GM12878 (cell line): Measurements from ENCODE around the gene FAM222A. TPM values are rescaled to one million over a fixed set of nuclear protein-coding genes. Genes with fewer than 3 reads are reported as not detected.

Experiments used
- ATAC-seq: fragments of 200-7000 bp; cut with Tn5 transposase; 3 replicates; pipeline ENCODE4 v1.9.1; 2020; ENCODE audit warnings: mild to moderate bottlenecking, moderate library complexity
- BruUV-seq: library from RNA; stranded (reverse); fragments of 400-500 nt; replicated peaks from 2 replicates; lab custom pipeline; 2021; lab: Mats Ljungman, UMichigan
- CTCF ChIA-PET: fragments of 300-600 bp; sonication (Branson Sonifier 250); formaldehyde crosslinking; extraction: SDS; loops from one replicate; lab custom pipeline; 2021; ENCODE audit warnings: inconsistent platforms; lab: Yijun Ruan, JAX
- POLR2A ChIA-PET: fragments of 350-600 bp; formaldehyde crosslinking; extraction: SDS; loops from one replicate; lab custom pipeline; 2021; ENCODE audit warnings: inconsistent platforms; lab: Charles Lee
- RAD21 ChIA-PET: fragments of 300-600 bp; sonication (Branson Sonifier 250); formaldehyde crosslinking; loops from one replicate; lab custom pipeline; 2023; ENCODE audit warnings: antibody characterized with exemption; ENCODE audit not compliant: unreplicated experiment; lab: Charles Lee
- SMC1A ChIA-PET: fragments of 300-600 bp; sonication (Branson Sonifier 250); formaldehyde crosslinking; loops from one replicate; lab custom pipeline; 2023; ENCODE audit not compliant: unreplicated experiment, uncharacterized antibody; lab: Charles Lee
- DNase-seq: peaks from one replicate; pipeline ENCODE4 v3.0.0-alpha.2; 2011; ENCODE audit warnings: low read depth, low spot score
- FAIRE-seq: peaks from 3 replicates; lab custom pipeline; 2011; peaks lifted over from hg19 to GRCh38; lab: Jason Lieb, UNC
- H2AFZ ChIP-seq: 2 replicates; pipeline ENCODE4 v1.6.0; 2011; ENCODE audit warnings: low read depth, low read length, control low read depth; ENCODE audit not compliant: control insufficient read depth
- H3K27ac ChIP-seq: 2 replicates; pipeline ENCODE4 v1.5.1; 2011; ENCODE audit warnings: control low read depth; ENCODE audit not compliant: control insufficient read depth, insufficient read depth
- H3K27me3 ChIP-seq, 2 experiments: replicated peaks in 1 of 2; 2 replicates each; pipeline versions ENCODE4 v1.6.0 to v1.6.1; 2011; ENCODE audit warnings: low read length in 1 of 2; ENCODE audit not compliant: control insufficient read depth in 2 of 2, insufficient read depth in 2 of 2
- H3K36me3 ChIP-seq, 2 experiments: 2 replicates each; pipeline ENCODE4 v1.5.1; 2011; ENCODE audit warnings: low read length in 1 of 2; ENCODE audit not compliant: control insufficient read depth in 2 of 2, insufficient read depth in 2 of 2
- H3K4me1 ChIP-seq: 2 replicates; pipeline ENCODE4 v1.6.1; 2011; ENCODE audit warnings: mild to moderate bottlenecking, low read length, moderate library complexity, mixed read lengths; ENCODE audit not compliant: control insufficient read depth, insufficient read depth
- H3K4me2 ChIP-seq: 2 replicates; pipeline ENCODE4 v1.6.0; 2011; ENCODE audit warnings: control low read depth; ENCODE audit not compliant: control insufficient read depth, insufficient read depth
- H3K4me3 ChIP-seq: fragments of 200-600 bp; sonication (generic); 2 replicates; pipeline ENCODE4 v1.5.1; 2016
- H3K79me2 ChIP-seq: 2 replicates; pipeline ENCODE4 v1.6.0; 2011; ENCODE audit warnings: low read length; ENCODE audit not compliant: control insufficient read depth, insufficient read depth
- H3K9ac ChIP-seq: 2 replicates; pipeline ENCODE4 v1.8.0; 2011; ENCODE audit warnings: low read length, control low read depth, mixed read lengths; ENCODE audit not compliant: control insufficient read depth, insufficient read depth
- H3K9me3 ChIP-seq: replicated peaks from 3 replicates; pipeline ENCODE4 v1.5.1; 2011; ENCODE audit warnings: mild to moderate bottlenecking, low read length; ENCODE audit not compliant: control insufficient read depth, insufficient read depth
- H4K20me1 ChIP-seq: 2 replicates; pipeline ENCODE4 v1.6.0; 2011; ENCODE audit not compliant: control insufficient read depth, insufficient read depth
- CBX5 ChIP-seq: sonication (generic); IDR thresholded peaks from 2 replicates; pipeline ENCODE4 v1.6.1; 2016; ENCODE audit warnings: low read depth, moderate library complexity, mild to moderate bottlenecking, inconsistent platforms
- CREM ChIP-seq: IDR thresholded peaks from 2 replicates; pipeline ENCODE4 v1.6.1; 2014; ENCODE audit warnings: antibody characterized with exemption, low read depth
- EED ChIP-seq: sonication (generic); IDR thresholded peaks from 2 replicates; pipeline ENCODE4 v1.6.1; 2016; ENCODE audit warnings: antibody characterized with exemption, low read depth
- EP300 ChIP-seq, 2 experiments: fragments of 150-350 bp in 1 of 2; IDR thresholded peaks; 2 replicates each; pipeline ENCODE4 v1.6.1; 2011 to 2012; ENCODE audit warnings: low read depth in 2 of 2, low read length in 2 of 2, borderline replicate concordance in 1 of 2, improper control_type of control experiment in 1 of 2, inconsistent platforms in 1 of 2; ENCODE audit not compliant: control insufficient read depth in 1 of 2
- EZH2 ChIP-seq: IDR thresholded peaks from 2 replicates; pipeline ENCODE4 v1.6.1; 2012; ENCODE audit warnings: low read depth, mild to moderate bottlenecking, control low read depth, inconsistent platforms, low read length, borderline replicate concordance; ENCODE audit not compliant: control insufficient read depth
- LARP7 ChIP-seq: fragments of 450-650 bp; IDR thresholded peaks from 2 replicates; pipeline ENCODE4 v1.6.1; 2017; ENCODE audit warnings: mild to moderate bottlenecking
- NRF1 ChIP-seq: conservative IDR thresholded peaks from 2 replicates; pipeline ENCODE4 v1.6.1; 2011; ENCODE audit warnings: mild to moderate bottlenecking, low read depth, low read length, improper control_type of control experiment
- RAD21 ChIP-seq: IDR thresholded peaks from 2 replicates; pipeline ENCODE4 v1.6.1; 2011; ENCODE audit warnings: mild to moderate bottlenecking, low read depth, low read length, moderate library complexity; ENCODE audit not compliant: insufficient read depth
- SMC3 ChIP-seq: IDR thresholded peaks from 2 replicates; pipeline ENCODE4 v1.6.1; 2011; ENCODE audit warnings: low read length, improper control_type of control experiment, borderline replicate concordance
- SPI1 ChIP-seq: IDR thresholded peaks from 2 replicates; pipeline ENCODE4 v1.6.1; 2011; ENCODE audit warnings: low read depth, mild to moderate bottlenecking, low read length, moderate library complexity, borderline replicate concordance; ENCODE audit not compliant: insufficient read depth
- TCF12 ChIP-seq: IDR thresholded peaks from 2 replicates; pipeline ENCODE4 v1.6.1; 2011; ENCODE audit warnings: low read depth, mild to moderate bottlenecking, low read length
- YBX1 ChIP-seq: fragments of 450-650 bp; IDR thresholded peaks from 2 replicates; pipeline ENCODE4 v1.6.1; 2016; ENCODE audit warnings: antibody characterized with exemption
- ZBED1 ChIP-seq: IDR thresholded peaks from 2 replicates; pipeline ENCODE4 v1.6.1; 2016; ENCODE audit warnings: borderline replicate concordance
- WGBS: methylation state at CpG from one replicate; pipeline ENCODE4 v1.1.6; 2016; ENCODE audit warnings: low lambda C conversion rate; ENCODE audit not compliant: insufficient replicate concordance, insufficient coverage; ENCODE audit errors: missing lambda C conversion rate; 5-methylcytosine and 5-hydroxymethylcytosine counted together
- in situ Hi-C: fragments of 300-500 bp; cut with MboI; formaldehyde crosslinking; loops from 9 replicates; pipeline ENCODE4 v1.14.3; 2018; ENCODE audit warnings: mixed read lengths
- intact Hi-C: fragments of 100-400 bp; cut with micrococcal nuclease; formaldehyde crosslinking; loops from one replicate; pipeline ENCODE4 v1.14.2; 2022; ENCODE audit not compliant: unreplicated experiment
- polyA plus RNA-seq, 11 experiments: library from polyadenylated mRNA; depleted of rRNA in 4 of 11; unstranded in 6 of 11; stranded (reverse) in 5 of 11; fragments of >200 nt; fragmentation: Nextera tagmentation in 4 of 11; fragmentation: Illumina TruSeq in 1 of 11; extraction: Ambion mirVana in 4 of 11; extraction: Trizol in 1 of 11; gene quantifications; 1 replicate in 1 of 11; 2 replicates in 10 of 11; pipeline versions ENCODE4 v1.2.1 to v1.2.3, GENCODE V29; 2011 to 2016; ENCODE audit warnings: inconsistent platforms in 2 of 11, missing spikeins in 2 of 11, low read depth in 1 of 11
- total RNA-seq, 4 experiments: library from RNA; depleted of rRNA in 3 of 4; stranded (reverse); fragments of >200 nt in 3 of 4; fragmentation: Illumina TruSeq in 1 of 4; extraction: Trizol in 1 of 4; gene quantifications; 2 replicates each; pipeline versions ENCODE4 v1.2.1 to v1.2.3, GENCODE V29; 2013 to 2021
- TF ChIP-seq, protein P1 (sequence below): IDR thresholded peaks from 2 replicates; pipeline ENCODE4 v1.6.1; 2012; ENCODE audit warnings: low read depth, low read length, improper control_type of control experiment
- TF ChIP-seq, protein P2 (sequence below): fragments of 450-650 bp; IDR thresholded peaks from 2 replicates; pipeline ENCODE4 v1.6.1; 2016; ENCODE audit warnings: mild to moderate bottlenecking
- TF ChIP-seq, protein P3 (sequence below): fragments of 450-650 bp; IDR thresholded peaks from 2 replicates; pipeline ENCODE4 v1.6.1; 2017; ENCODE audit warnings: mild to moderate bottlenecking
- TF ChIP-seq, protein P4 (sequence below): IDR thresholded peaks from 2 replicates; pipeline ENCODE4 v1.6.1; 2012; ENCODE audit warnings: low read depth, low read length, improper control_type of control experiment
- TF ChIP-seq, protein P5 (sequence below): fragments of 450-650 bp; IDR thresholded peaks from 2 replicates; pipeline ENCODE4 v1.6.1; 2017; ENCODE audit warnings: low read depth, mild to moderate bottlenecking, moderate library complexity

FAM222A gene
- total and polyA plus RNA-seq, 10 of the 15 experiments (the other 5 are each of a cell fraction or from before 2014, with no cell fraction given) = 0.04 to 0.49 (median 0.14) TPM; not detected in 3

DNA sequence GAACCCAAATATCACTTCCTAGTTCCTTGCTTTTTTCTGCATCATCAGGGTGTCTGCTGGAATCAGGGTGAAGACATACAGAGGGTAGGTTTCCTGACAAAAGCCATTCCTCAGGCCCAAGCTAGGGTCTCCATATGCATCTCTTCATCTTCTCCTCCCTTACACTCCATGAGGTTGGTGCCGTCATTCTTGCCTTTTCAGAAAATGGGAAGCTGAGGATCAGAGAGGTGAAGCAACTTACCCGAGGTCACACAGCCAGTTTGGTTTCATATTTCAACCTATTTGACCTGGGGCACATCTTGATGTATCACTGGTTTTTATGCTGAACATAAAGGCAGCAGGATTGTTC, 7.3 kb upstream of the FAM222A start:
- DNase-seq (no peak), ATAC-seq (no peak), FAIRE-seq (no peak)
- intact Hi-C loops (no loop called here), in situ Hi-C loops (no loop called here)
- TF ChIP-seq SMC3 = no peak
- TF ChIP-seq LARP7 = no peak
- TF ChIP-seq, protein P1, sequence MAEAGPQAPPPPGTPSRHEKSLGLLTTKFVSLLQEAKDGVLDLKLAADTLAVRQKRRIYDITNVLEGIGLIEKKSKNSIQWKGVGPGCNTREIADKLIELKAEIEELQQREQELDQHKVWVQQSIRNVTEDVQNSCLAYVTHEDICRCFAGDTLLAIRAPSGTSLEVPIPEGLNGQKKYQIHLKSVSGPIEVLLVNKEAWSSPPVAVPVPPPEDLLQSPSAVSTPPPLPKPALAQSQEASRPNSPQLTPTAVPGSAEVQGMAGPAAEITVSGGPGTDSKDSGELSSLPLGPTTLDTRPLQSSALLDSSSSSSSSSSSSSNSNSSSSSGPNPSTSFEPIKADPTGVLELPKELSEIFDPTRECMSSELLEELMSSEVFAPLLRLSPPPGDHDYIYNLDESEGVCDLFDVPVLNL = no peak
- TF ChIP-seq, protein P2, sequence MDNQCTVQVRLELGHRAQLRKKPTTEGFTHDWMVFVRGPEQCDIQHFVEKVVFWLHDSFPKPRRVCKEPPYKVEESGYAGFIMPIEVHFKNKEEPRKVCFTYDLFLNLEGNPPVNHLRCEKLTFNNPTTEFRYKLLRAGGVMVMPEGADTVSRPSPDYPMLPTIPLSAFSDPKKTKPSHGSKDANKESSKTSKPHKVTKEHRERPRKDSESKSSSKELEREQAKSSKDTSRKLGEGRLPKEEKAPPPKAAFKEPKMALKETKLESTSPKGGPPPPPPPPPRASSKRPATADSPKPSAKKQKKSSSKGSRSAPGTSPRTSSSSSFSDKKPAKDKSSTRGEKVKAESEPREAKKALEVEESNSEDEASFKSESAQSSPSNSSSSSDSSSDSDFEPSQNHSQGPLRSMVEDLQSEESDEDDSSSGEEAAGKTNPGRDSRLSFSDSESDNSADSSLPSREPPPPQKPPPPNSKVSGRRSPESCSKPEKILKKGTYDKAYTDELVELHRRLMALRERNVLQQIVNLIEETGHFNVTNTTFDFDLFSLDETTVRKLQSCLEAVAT = no peak
- no peak for TF ChIP-seq EZH2
- TF ChIP-seq, protein P3, sequence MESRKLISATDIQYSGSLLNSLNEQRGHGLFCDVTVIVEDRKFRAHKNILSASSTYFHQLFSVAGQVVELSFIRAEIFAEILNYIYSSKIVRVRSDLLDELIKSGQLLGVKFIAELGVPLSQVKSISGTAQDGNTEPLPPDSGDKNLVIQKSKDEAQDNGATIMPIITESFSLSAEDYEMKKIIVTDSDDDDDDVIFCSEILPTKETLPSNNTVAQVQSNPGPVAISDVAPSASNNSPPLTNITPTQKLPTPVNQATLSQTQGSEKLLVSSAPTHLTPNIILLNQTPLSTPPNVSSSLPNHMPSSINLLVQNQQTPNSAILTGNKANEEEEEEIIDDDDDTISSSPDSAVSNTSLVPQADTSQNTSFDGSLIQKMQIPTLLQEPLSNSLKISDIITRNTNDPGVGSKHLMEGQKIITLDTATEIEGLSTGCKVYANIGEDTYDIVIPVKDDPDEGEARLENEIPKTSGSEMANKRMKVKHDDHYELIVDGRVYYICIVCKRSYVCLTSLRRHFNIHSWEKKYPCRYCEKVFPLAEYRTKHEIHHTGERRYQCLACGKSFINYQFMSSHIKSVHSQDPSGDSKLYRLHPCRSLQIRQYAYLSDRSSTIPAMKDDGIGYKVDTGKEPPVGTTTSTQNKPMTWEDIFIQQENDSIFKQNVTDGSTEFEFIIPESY = no peak
- TF ChIP-seq EED = no peak
- TF ChIP-seq EP300 (IDR thresholded peaks at IDR 0.05; ENCODE audit: borderline replicate concordance in 1 of 2, control insufficient read depth in 1 of 2, low read depth in 2 of 2, low read length in 2 of 2) = no peak
- TF ChIP-seq TCF12 = no peak
- TF ChIP-seq, protein P4, sequence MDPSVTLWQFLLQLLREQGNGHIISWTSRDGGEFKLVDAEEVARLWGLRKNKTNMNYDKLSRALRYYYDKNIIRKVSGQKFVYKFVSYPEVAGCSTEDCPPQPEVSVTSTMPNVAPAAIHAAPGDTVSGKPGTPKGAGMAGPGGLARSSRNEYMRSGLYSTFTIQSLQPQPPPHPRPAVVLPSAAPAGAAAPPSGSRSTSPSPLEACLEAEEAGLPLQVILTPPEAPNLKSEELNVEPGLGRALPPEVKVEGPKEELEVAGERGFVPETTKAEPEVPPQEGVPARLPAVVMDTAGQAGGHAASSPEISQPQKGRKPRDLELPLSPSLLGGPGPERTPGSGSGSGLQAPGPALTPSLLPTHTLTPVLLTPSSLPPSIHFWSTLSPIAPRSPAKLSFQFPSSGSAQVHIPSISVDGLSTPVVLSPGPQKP = no peak
- TF ChIP-seq RAD21 = no peak
- no peak for TF ChIP-seq SPI1
- no peak for TF ChIP-seq CREM
- TF ChIP-seq, protein P5, sequence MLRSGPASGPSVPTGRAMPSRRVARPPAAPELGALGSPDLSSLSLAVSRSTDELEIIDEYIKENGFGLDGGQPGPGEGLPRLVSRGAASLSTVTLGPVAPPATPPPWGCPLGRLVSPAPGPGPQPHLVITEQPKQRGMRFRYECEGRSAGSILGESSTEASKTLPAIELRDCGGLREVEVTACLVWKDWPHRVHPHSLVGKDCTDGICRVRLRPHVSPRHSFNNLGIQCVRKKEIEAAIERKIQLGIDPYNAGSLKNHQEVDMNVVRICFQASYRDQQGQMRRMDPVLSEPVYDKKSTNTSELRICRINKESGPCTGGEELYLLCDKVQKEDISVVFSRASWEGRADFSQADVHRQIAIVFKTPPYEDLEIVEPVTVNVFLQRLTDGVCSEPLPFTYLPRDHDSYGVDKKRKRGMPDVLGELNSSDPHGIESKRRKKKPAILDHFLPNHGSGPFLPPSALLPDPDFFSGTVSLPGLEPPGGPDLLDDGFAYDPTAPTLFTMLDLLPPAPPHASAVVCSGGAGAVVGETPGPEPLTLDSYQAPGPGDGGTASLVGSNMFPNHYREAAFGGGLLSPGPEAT = no peak
- TF ChIP-seq ZBED1 = no peak
- TF ChIP-seq YBX1 = no peak
- no peak for TF ChIP-seq CBX5
- TF ChIP-seq NRF1 = no peak
- Histone ChIP-seq H3K4me3 (no peak overlapping the region), H3K9ac (no peak overlapping the region), H3K27me3 (no peaks in the 10 kb centered on the region; a peak in 1 of 4 replicates), H4K20me1 (no peaks in the 10 kb centered on the region), H3K9me3 (no peaks in the 10 kb centered on the region), H3K79me2 (no peaks in the 10 kb centered on the region), H3K4me2 (no peak overlapping the region), H3K27ac (no peak overlapping the region), H3K36me3 (no peaks in the 10 kb centered on the region), H3K4me1 (no peaks in the 10 kb centered on the region), H2AFZ (no peak overlapping the region)
- SMC1A ChIA-PET = no interaction called here
- RAD21 ChIA-PET = no interaction called here
- CTCF ChIA-PET = no interaction called here
- 47% methylated on average over 2 of the region's 2 CpGs for WGBS
- no TSS peak for BruUV-seq
- POLR2A ChIA-PET = no interaction called here
